ENCODE measurements around the gene KIF3A.

GRCh38 chr5:132778129-132778528, 40.8 kb upstream of the KIF3A start:
- TF ChIP-seq CTCF (IDR thresholded peaks at IDR 0.05) (no peak), POLR2A (IDR thresholded peaks at IDR 0.05) (no peak)
